Aorta (tissue), 5 donors: Measurements from ENCODE around the gene WWOX. TPM values are rescaled to one million over a fixed set of nuclear protein-coding genes. Genes with fewer than 3 reads are reported as not detected.
"Not testable (repeated sequence)": the region's sequence is repeated elsewhere in the genome, so short reads cannot be mapped to it uniquely, and the experiment has no call there.

Experiments
- ATAC-seq: fragments of 200-7000 bp; cut with Tn5 transposase; one replicate; pipeline ENCODE4 v1.9.1; 2022; ENCODE audit warnings: moderate library complexity; ENCODE audit not compliant: low FRiP score
- DNase-seq, 2 donors: peaks; one replicate each; pipeline ENCODE4 v3.0.0-alpha.2; 2020
- H3K27ac ChIP-seq, 2 donors: one replicate each; pipeline ENCODE4 v1.5.1; 2013; ENCODE audit warnings: low read length in 2 of 2, mild to moderate bottlenecking in 2 of 2, moderate library complexity in 2 of 2, control low read depth in 1 of 2, inconsistent platforms in 1 of 2, low read depth in 1 of 2
- H3K27me3 ChIP-seq, 2 donors: one replicate each; pipeline ENCODE4 v1.6.1; 2013; ENCODE audit warnings: control low read depth in 1 of 2, low read length in 1 of 2, mild to moderate bottlenecking in 1 of 2, moderate library complexity in 1 of 2; ENCODE audit not compliant: insufficient read depth in 2 of 2, control insufficient read depth in 1 of 2
- H3K36me3 ChIP-seq, 2 donors: one replicate each; pipeline ENCODE4 v1.6.1; 2013; ENCODE audit warnings: control low read depth in 1 of 2, low read length in 1 of 2, mild to moderate bottlenecking in 1 of 2; ENCODE audit not compliant: insufficient read depth in 2 of 2, control insufficient read depth in 1 of 2
- H3K4me1 ChIP-seq, 2 donors: one replicate each; pipeline ENCODE4 v1.6.1; 2013; ENCODE audit warnings: low read length in 2 of 2, control low read depth in 1 of 2, mild to moderate bottlenecking in 1 of 2, moderate library complexity in 1 of 2; ENCODE audit not compliant: insufficient read depth in 2 of 2, control insufficient read depth in 1 of 2
- H3K4me3 ChIP-seq, 2 donors: one replicate each; pipeline ENCODE4 v1.5.1; 2013; ENCODE audit warnings: low read length in 2 of 2, control low read depth in 1 of 2, mild to moderate bottlenecking in 1 of 2
- H3K9me3 ChIP-seq: one replicate; pipeline ENCODE4 v1.6.1; 2013; ENCODE audit warnings: mild to moderate bottlenecking, low read length; ENCODE audit not compliant: control insufficient read depth
- WGBS, 2 donors: extraction: QIAGEN DNeasy Blood & Tissue Kit; methylation state at CpG; one replicate each; pipeline ENCODE4 v1.1.7; 2013; 5-methylcytosine and 5-hydroxymethylcytosine counted together
- intact Hi-C, 2 donors: fragments of 100-400 bp; cut with DNase I; formaldehyde crosslinking; loops; one replicate each; pipeline versions ENCODE4 v1.14.2 to v1.15.0; 2022
- polyA plus RNA-seq, 2 donors: library from polyadenylated mRNA; stranded (reverse); fragments of 200-250 nt; gene quantifications; one replicate each; pipeline ENCODE4 v1.2.3, GENCODE V29; 2013
- total RNA-seq, 2 donors: library from RNA; stranded (reverse); fragmentation: NEBNext Ultra II Directional; extraction: Animal tissue kit (Norgen Biotek cat#: 25700); gene quantifications; one replicate each; pipeline ENCODE4 v1.2.1, GENCODE V29; 2021
- donor health status: healthy with polysubstance abuse.
- donor health status: Bipolar disorder and iron deficiency.
- donor health status: DM: no; HTN: no; CAD: no.
- donor health status: DM: no; HTN: no; CAD: no.
- donor health status: DM: yes; HTN: yes; CAD: no.

WWOX gene
- total and polyA plus RNA-seq, 4 donors, result 11.2 to 30.9 (median 14.6) TPM

DNA sequence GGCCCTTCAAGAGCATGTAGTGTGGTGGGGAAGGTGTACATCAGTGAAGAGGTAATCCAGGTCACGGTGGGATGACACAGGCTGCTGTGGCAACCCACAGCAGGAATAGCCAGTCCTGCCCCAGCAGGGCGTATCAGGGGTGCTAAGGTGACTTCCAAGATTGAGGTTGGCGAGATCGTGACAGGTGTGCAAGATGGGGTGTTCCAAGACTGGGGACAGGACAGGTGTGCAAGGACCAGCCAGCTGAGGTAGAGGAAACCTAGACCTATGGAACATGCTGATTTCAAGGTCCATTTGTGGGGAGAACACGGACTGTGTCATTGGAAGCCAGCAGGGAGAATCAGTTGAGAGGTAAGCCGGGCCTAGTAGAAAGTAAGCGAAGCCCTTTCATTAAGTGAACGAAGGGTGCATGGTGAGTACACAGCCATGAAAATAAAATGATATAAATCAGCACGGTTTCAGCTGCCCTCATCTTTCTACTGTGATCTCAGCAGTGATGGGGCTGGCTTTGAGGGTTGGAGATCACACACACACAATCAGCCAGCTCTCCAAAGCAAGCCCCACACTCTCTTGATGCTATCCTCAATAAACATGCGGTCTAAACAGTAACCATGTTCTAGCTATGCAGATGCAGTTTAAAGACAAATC is 497.0 kb downstream of the WWOX start:
- ATAC-seq (no peak), DNase-seq (no peak)
- 92 to 95% methylated on average over 10 of the region's 10 CpGs for WGBS, 2 donors

GRCh38 chr16:78596996-78597422 is 497.6 kb downstream of the WWOX start:
- DNase-seq (no peak), ATAC-seq (no peak)
- intact Hi-C loops, result no loop called here
- Histone ChIP-seq H3K36me3 (no peaks in the 10 kb centered on the region), H3K27me3 (no peaks in the 10 kb centered on the region), H3K4me1 (no peaks in the 10 kb centered on the region), H3K9me3 (no peaks in the 10 kb centered on the region), H3K4me3 (no peak overlapping the region), H3K27ac (no peak overlapping the region)
- WGBS, 2 donors, result 92 to 93% methylated on average over 9 of the region's 9 CpGs

More for the DNA sequence above, 497.0 kb downstream of the WWOX start:
- Histone ChIP-seq H3K4me3 (no peak overlapping the region), H3K27ac (no peak overlapping the region), H3K4me1 (no peaks in the 10 kb centered on the region), H3K9me3 (no peaks in the 10 kb centered on the region), H3K36me3 (no peaks in the 10 kb centered on the region), H3K27me3 (no peaks in the 10 kb centered on the region)
- intact Hi-C loops, result no loop called here

- DNase-seq (no peak), ATAC-seq (no peak)
- Histone ChIP-seq H3K4me3 (no peak overlapping the region), H3K27me3 (no peaks in the 10 kb centered on the region), H3K36me3 (no peaks in the 10 kb centered on the region), H3K9me3 (no peaks in the 10 kb centered on the region), H3K4me1 (no peaks in the 10 kb centered on the region), H3K27ac (no peak overlapping the region)
- WGBS, 2 donors, result 74 to 77% methylated on average over 9 of the region's 9 CpGs
- intact Hi-C loops, result no loop called here
Measured at GRCh38 chr16:78597809-78598570, 498.5 kb downstream of the WWOX start.

- Histone ChIP-seq H3K27me3 (no peaks in the 10 kb centered on the region), H3K4me3 (no peak overlapping the region), H3K36me3 (no peaks in the 10 kb centered on the region), H3K9me3 (no peaks in the 10 kb centered on the region), H3K27ac (no peak overlapping the region), H3K4me1 (no peaks in the 10 kb centered on the region)
- DNase-seq (no peak), ATAC-seq (no peak)
- WGBS, 2 donors, result 93 to 95% methylated on average over 4 of the region's 4 CpGs
- intact Hi-C loops, result no loop called here
Measured at GRCh38 chr16:78599271-78599670, 499.8 kb downstream of the WWOX start.

- intact Hi-C loops, result not testable (repeated sequence)
Measured at GRCh38 chr16:78604423-78605062, 505.1 kb downstream of the WWOX start.

GRCh38 chr16:78605548-78606101 is 506.2 kb downstream of the WWOX start:
- DNase-seq (no peak), ATAC-seq (no peak)
- WGBS, 2 donors, result 91 to 94% methylated on average over 6 of the region's 6 CpGs
- Histone ChIP-seq H3K27ac (no peak overlapping the region), H3K9me3 (no peaks in the 10 kb centered on the region), H3K36me3 (no peaks in the 10 kb centered on the region), H3K4me1 (no peaks in the 10 kb centered on the region), H3K27me3 (no peaks in the 10 kb centered on the region), H3K4me3 (no peak overlapping the region)
- intact Hi-C loops, result no loop called here

More at GRCh38 chr16:78604423-78605062, 505.1 kb downstream of the WWOX start:
- not testable (repeated sequence) for H3K27ac ChIP-seq, H3K27me3 ChIP-seq, ATAC-seq, H3K36me3 ChIP-seq, DNase-seq, H3K4me1 ChIP-seq, H3K4me3 ChIP-seq, H3K9me3 ChIP-seq
- 96 to 97% methylated on average over 2 of the region's 2 CpGs for WGBS, 2 donors

DNA sequence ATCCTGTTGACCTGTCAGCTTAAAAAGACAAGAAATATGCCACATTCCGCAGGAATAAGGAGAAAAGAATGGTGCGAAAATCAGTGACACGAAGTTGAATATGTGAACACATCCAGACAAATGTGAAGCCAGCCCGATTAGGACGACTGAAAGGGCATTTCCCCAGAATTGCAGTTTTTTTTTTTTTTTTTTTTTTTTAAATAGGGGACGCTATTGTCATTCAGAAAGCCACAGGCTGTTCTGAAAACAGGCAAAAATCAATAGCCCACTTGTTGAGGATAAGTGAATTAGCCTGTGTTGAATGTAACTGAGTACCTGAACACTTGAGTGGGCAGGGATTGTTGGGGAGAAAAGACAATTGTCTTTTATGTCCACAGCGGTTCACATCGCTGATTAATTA is 507.1 kb downstream of the WWOX start:
- Histone ChIP-seq H3K27me3 (no peaks in the 10 kb centered on the region), H3K27ac (no peak overlapping the region), H3K4me3 (no peak overlapping the region), H3K9me3 (no peaks in the 10 kb centered on the region), H3K36me3 (no peaks in the 10 kb centered on the region), H3K4me1 (no peaks in the 10 kb centered on the region)
- DNase-seq, result no peak
- ATAC-seq, result no peak
- 78 to 82% methylated on average over 8 of the region's 8 CpGs for WGBS, 2 donors
- intact Hi-C loops, result no loop called here

DNA sequence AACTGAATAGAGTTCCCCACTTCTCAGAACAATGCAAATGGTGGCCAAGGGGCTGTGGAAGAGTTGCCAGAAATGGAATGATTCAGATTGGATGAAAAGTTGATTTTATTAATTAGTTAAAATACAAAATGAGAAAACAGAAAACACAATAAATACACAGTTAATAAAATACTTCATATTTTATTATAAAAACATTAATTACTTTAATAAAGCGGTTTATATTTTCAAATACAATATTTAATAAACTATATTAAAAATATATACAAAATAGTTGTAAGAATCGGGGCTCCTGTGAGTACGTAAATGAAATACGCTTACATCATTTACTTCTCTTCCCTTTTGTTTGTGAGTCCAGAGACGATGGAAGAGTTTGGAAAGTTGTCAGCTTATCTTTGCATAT is 507.6 kb downstream of the WWOX start:
- no peaks in the 10 kb centered on the region for H3K27me3 ChIP-seq
- intact Hi-C loops, result no loop called here
- H3K4me1 ChIP-seq, result no peaks in the 10 kb centered on the region
- no peaks in the 10 kb centered on the region for H3K9me3 ChIP-seq
- no peak overlapping the region for H3K4me3 ChIP-seq
- H3K36me3 ChIP-seq, result no peaks in the 10 kb centered on the region
- ATAC-seq, result no peak
- DNase-seq, result no peak
- no peak overlapping the region for H3K27ac ChIP-seq
- 89 to 90% methylated on average over 5 of the region's 5 CpGs for WGBS, 2 donors
